Panc1 (cell line): Measurements from ENCODE around the gene MAG. TPM values are rescaled to one million over a fixed set of nuclear protein-coding genes. Genes with fewer than 3 reads are reported as not detected.

ENCODE experiments used
- ATAC-seq: fragments of 200-7000 bp; cut with Tn5 transposase; 2 replicates; pipeline ENCODE4 v1.9.1; 2020; ENCODE audit warnings: mild to moderate bottlenecking, moderate library complexity
- BruUV-seq: library from RNA; stranded (reverse); fragments of 400-500 nt; replicated peaks from 2 replicates; lab custom pipeline; 2021; lab: Mats Ljungman, UMichigan
- CTCF ChIA-PET: fragments of 300-600 bp; sonication (Branson Sonifier 250); formaldehyde crosslinking; loops from one replicate; lab custom pipeline; 2022; ENCODE audit warnings: antibody characterized with exemption; lab: Charles Lee
- POLR2A ChIA-PET: fragments of 300-600 bp; sonication (Branson Sonifier 250); formaldehyde crosslinking; loops from one replicate; lab custom pipeline; 2022; ENCODE audit warnings: antibody characterized with exemption; lab: Charles Lee
- DNase-seq: peaks from one replicate; pipeline ENCODE4 v3.0.0-alpha.2; 2010; ENCODE audit warnings: low read depth, low spot score
- H3K27ac ChIP-seq: 2 replicates; pipeline ENCODE4 v1.5.1; 2011; ENCODE audit warnings: mild to moderate bottlenecking, low read length, inconsistent platforms
- H3K27me3 ChIP-seq: fragments of 200-500 bp; sonication (Bioruptor generic); 2 replicates; pipeline ENCODE4 v1.6.0; 2014; ENCODE audit warnings: low read length, inconsistent platforms; ENCODE audit not compliant: control insufficient read depth, insufficient read depth
- H3K36me3 ChIP-seq: fragments of 200-500 bp; sonication (Bioruptor generic); 2 replicates; pipeline ENCODE4 v1.5.1; 2014; ENCODE audit warnings: inconsistent platforms, mild to moderate bottlenecking, low read length, moderate library complexity; ENCODE audit not compliant: control insufficient read depth, insufficient read depth
- H3K4me1 ChIP-seq: 2 replicates; pipeline ENCODE4 v1.5.1; 2011; ENCODE audit warnings: inconsistent platforms, mild to moderate bottlenecking, low read length, moderate library complexity; ENCODE audit not compliant: control insufficient read depth, insufficient read depth
- H3K4me3 ChIP-seq, 2 experiments: 2 replicates each; pipeline ENCODE4 v1.5.1; 2011 to 2012; ENCODE audit warnings: low read depth in 2 of 2, low read length in 2 of 2, mild to moderate bottlenecking in 2 of 2, inconsistent platforms in 1 of 2, moderate library complexity in 1 of 2
- H3K9me3 ChIP-seq: fragments of 200-500 bp; sonication (Bioruptor generic); 2 replicates; pipeline ENCODE4 v1.5.1; 2014; ENCODE audit warnings: low read depth, mild to moderate bottlenecking, inconsistent platforms, low read length, moderate library complexity; ENCODE audit not compliant: control insufficient read depth, insufficient read depth
- CTCF ChIP-seq: fragments of 450-650 bp; IDR thresholded peaks from 2 replicates; pipeline ENCODE4 v1.5.1; 2017; ENCODE audit warnings: mild to moderate bottlenecking
- POLR2AphosphoS5 ChIP-seq: IDR thresholded peaks from 2 replicates; pipeline ENCODE4 v1.6.1; 2012; ENCODE audit warnings: mild to moderate bottlenecking, low read depth, low read length, moderate library complexity
- REST ChIP-seq, 2 experiments: IDR thresholded peaks; 2 replicates each; pipeline ENCODE4 v1.6.1; 2011 to 2012; ENCODE audit warnings: low read depth in 2 of 2, control low read depth in 1 of 2, low read length in 1 of 2, mild to moderate bottlenecking in 1 of 2, moderate library complexity in 1 of 2; ENCODE audit not compliant: insufficient read depth in 1 of 2
- SIN3A ChIP-seq: IDR thresholded peaks from 2 replicates; pipeline ENCODE4 v1.6.1; 2012; ENCODE audit warnings: low read depth, mild to moderate bottlenecking, low read length, moderate library complexity, borderline replicate concordance; ENCODE audit not compliant: insufficient read depth
- TCF7L2 ChIP-seq: IDR thresholded peaks from 2 replicates; pipeline ENCODE4 v1.6.1; 2011; ENCODE audit warnings: mild to moderate bottlenecking, low read depth, low read length, inconsistent platforms
- in situ Hi-C: cut with HindIII; loops from 2 replicates; pipeline ENCODE4 v1.10.0; 2016; ENCODE audit warnings: low sequenced_read_pairs, low pct_unique_long_range_greater_than_20kb
- intact Hi-C: fragments of 100-400 bp; cut with micrococcal nuclease; formaldehyde crosslinking; loops from one replicate; pipeline ENCODE4 v1.10.0; 2022; ENCODE audit not compliant: unreplicated experiment
- total RNA-seq: library from RNA; stranded (reverse); gene quantifications from one replicate; pipeline ENCODE4 v1.2.1, GENCODE V29; 2021; ENCODE audit not compliant: unreplicated experiment

Gene MAG
- total RNA-seq, 1 experiment from 2014 or later, result not detected

GRCh38 chr19:35342430-35342829 lies 50.5 kb downstream of the MAG start:
- no peaks in the 10 kb centered on the region for H3K9me3 ChIP-seq
- TF ChIP-seq CTCF (no peak), SIN3A (no peak), POLR2AphosphoS5 (no peak), TCF7L2 (no peak), REST (IDR thresholded peaks at IDR 0.05; ENCODE audit: insufficient read depth in 1 of 2, low read depth in 2 of 2, low read length in 1 of 2) (no peak)
- H3K4me1 ChIP-seq, result no peaks in the 10 kb centered on the region
- in situ Hi-C loops (no loop called here), intact Hi-C loops (no loop called here)
- no peak overlapping the region for H3K4me3 ChIP-seq
- ChIA-PET CTCF (no interaction called here), POLR2A (interaction anchor here (0.7 kb wide), 1 partner anchor 1048 kb away, joined by 3 read pairs; no protein-coding TSS in a partner anchor)
- H3K27ac ChIP-seq, result no peak overlapping the region
- no peaks in the 10 kb centered on the region for H3K36me3 ChIP-seq
- DNase-seq (no peak), ATAC-seq (no peak)
- BruUV-seq, result no TSS peak
- H3K27me3 ChIP-seq, result peaks cover 3% of the 10 kb centered on the region; the same call in 1 of the 2 replicates

GRCh38 chr19:35344511-35345031 lies 52.6 kb downstream of the MAG start:
- H3K9me3 ChIP-seq, result no peaks in the 10 kb centered on the region
- intact Hi-C loops (no loop called here), in situ Hi-C loops (no loop called here)
- H3K4me3 ChIP-seq, result no peak overlapping the region
- POLR2A ChIA-PET, result no interaction called here
- H3K27me3 ChIP-seq, result peaks cover 4% of the 10 kb centered on the region; the same call in 1 of the 2 replicates
- no TSS peak for BruUV-seq
- no peak for DNase-seq
- CTCF ChIA-PET, result interaction anchor here (0.7 to 1.1 kb wide), 2 partner anchors 151 to 166 kb away, joined by 3 to 9 read pairs; no protein-coding TSS in a partner anchor
- no peak overlapping the region for H3K27ac ChIP-seq
- H3K4me1 ChIP-seq, result no peaks in the 10 kb centered on the region
- H3K36me3 ChIP-seq, result no peaks in the 10 kb centered on the region
- no peak for ATAC-seq
- TF ChIP-seq REST (IDR thresholded peaks at IDR 0.05; ENCODE audit: insufficient read depth in 1 of 2, low read depth in 2 of 2, low read length in 1 of 2) (no peak), CTCF (no peak), POLR2AphosphoS5 (no peak), TCF7L2 (no peak), SIN3A (no peak)
